GM18867 (cell line): Measurements from ENCODE around the gene ANKRD24.
"Not testable (repeated sequence)": the region's sequence is repeated elsewhere in the genome, so short reads cannot be mapped to it uniquely, and the experiment has no call there.

Experiments
- ATAC-seq: cut with Tn5 transposase; IDR thresholded peaks from one replicate; pipeline ENCODE4 v1.9.1; 2021; ENCODE audit warnings: mild to moderate bottlenecking, moderate library complexity; ENCODE audit not compliant: unreplicated experiment

Gene ANKRD24

GRCh38 chr19:4173479-4174212 is 8.8 kb upstream of the ANKRD24 start:
- no peak for ATAC-seq

- ATAC-seq = no peak
Observed at GRCh38 chr19:4174213-4174894, 8.1 kb upstream of the ANKRD24 start.

- ATAC-seq = no peak
Observed at GRCh38 chr19:4174895-4175668, 7.4 kb upstream of the ANKRD24 start.

GRCh38 chr19:4175669-4175931 is 6.9 kb upstream of the ANKRD24 start:
- ATAC-seq = no peak

- ATAC-seq = no peak
Observed at GRCh38 chr19:4177146-4177545, 5.3 kb upstream of the ANKRD24 start.

GRCh38 chr19:4178990-4179389 is 3.5 kb upstream of the ANKRD24 start:
- ATAC-seq = no peak

GRCh38 chr19:4181053-4181508 is 1.4 kb upstream of the ANKRD24 start:
- ATAC-seq = no peak

- ATAC-seq = no peak
Observed at GRCh38 chr19:4183967-4184717, 1.7 kb downstream of the ANKRD24 start.

GRCh38 chr19:4184718-4185352 is 2.3 kb downstream of the ANKRD24 start:
- no peak for ATAC-seq

- ATAC-seq = no peak
Observed at GRCh38 chr19:4185413-4186086, 3.1 kb downstream of the ANKRD24 start.

- no peak for ATAC-seq
Observed at GRCh38 chr19:4186087-4186993, 3.9 kb downstream of the ANKRD24 start.

GRCh38 chr19:4187313-4188122 is 5.0 kb downstream of the ANKRD24 start:
- no peak for ATAC-seq

GRCh38 chr19:4189641-4190040 is 7.2 kb downstream of the ANKRD24 start:
- ATAC-seq = no peak

GRCh38 chr19:4192537-4192936 is 10.0 kb downstream of the ANKRD24 start:
- ATAC-seq = not testable (repeated sequence)

GRCh38 chr19:4194353-4194752 is 11.9 kb downstream of the ANKRD24 start:
- ATAC-seq = no peak

GRCh38 chr19:4196009-4196408 is 13.5 kb downstream of the ANKRD24 start:
- no peak for ATAC-seq

GRCh38 chr19:4196587-4197148 is 14.2 kb downstream of the ANKRD24 start:
- ATAC-seq = no peak

GRCh38 chr19:4197228-4197624 is 14.7 kb downstream of the ANKRD24 start:
- ATAC-seq = no peak
